ENCODE measurements around the gene CYP26C1.

DNA sequence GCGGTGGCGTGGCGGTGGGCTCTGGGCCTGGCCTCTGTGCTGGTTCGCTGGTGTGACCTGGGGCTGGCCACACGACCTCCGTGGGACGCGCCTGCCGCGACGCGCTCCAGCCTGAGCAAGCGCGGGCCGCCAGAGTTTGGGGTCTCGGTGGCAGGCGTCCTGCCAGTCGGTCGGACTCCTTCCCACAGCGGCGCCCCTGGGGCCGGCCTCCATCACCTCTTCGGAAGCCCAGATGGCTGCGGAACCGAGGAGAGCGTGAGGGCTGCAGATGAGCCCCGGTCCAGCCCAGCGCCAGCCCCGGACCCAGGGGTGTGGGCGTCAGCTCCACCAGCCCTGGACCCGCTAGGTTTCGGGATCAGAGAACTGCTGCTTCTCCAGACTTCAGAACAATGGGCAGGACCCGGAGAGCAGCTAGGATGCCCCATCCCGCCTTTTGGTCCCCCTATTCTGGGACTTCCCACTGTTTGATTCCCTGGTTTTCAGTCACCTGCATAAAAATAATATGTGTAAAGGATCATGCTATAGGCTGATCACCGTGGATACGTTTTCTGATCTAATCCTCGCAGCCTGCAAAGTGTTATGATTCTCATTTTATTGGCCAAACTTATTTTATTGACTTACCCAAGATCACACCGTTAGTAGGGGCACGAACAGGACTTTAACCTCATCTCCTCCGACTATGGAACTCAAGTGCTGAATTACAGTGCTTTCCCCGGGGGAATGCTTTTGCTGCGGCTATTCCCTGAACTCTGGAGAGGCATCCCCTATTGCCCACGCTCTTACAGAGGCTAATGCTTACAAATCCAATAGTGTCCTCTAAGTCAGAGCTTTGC lies 2.8 kb downstream of the CYP26C1 start:
- no peak for TF ChIP-seq EP300 (conservative IDR thresholded peaks at IDR 0.05; ENCODE audit: poor library complexity, severe bottlenecking)
- TF ChIP-seq, protein P1, sequence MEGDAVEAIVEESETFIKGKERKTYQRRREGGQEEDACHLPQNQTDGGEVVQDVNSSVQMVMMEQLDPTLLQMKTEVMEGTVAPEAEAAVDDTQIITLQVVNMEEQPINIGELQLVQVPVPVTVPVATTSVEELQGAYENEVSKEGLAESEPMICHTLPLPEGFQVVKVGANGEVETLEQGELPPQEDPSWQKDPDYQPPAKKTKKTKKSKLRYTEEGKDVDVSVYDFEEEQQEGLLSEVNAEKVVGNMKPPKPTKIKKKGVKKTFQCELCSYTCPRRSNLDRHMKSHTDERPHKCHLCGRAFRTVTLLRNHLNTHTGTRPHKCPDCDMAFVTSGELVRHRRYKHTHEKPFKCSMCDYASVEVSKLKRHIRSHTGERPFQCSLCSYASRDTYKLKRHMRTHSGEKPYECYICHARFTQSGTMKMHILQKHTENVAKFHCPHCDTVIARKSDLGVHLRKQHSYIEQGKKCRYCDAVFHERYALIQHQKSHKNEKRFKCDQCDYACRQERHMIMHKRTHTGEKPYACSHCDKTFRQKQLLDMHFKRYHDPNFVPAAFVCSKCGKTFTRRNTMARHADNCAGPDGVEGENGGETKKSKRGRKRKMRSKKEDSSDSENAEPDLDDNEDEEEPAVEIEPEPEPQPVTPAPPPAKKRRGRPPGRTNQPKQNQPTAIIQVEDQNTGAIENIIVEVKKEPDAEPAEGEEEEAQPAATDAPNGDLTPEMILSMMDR (IDR thresholded peaks at IDR 0.05; ENCODE audit: poor library complexity, severe bottlenecking), result no peak
- no peak for TF ChIP-seq SMC3 (conservative IDR thresholded peaks at IDR 0.05; ENCODE audit: poor library complexity)

All from neural cell (in vitro differentiated cells).